GM12875 (cell line): ENCODE data around the gene ATAD1.
"Not testable (repeated sequence)": the region's sequence is repeated elsewhere in the genome, so short reads cannot be mapped to it uniquely, and the experiment has no call there.

Experiments
- H3K4me3 ChIP-seq: one replicate; pipeline ENCODE4 v1.5.1; 2011; ENCODE audit warnings: low read depth, low read length, control low read depth
- CTCF ChIP-seq: IDR thresholded peaks from 2 replicates; pipeline ENCODE4 v1.5.1; 2011; ENCODE audit warnings: low read depth, mild to moderate bottlenecking, control low read depth, inconsistent platforms, low read length, moderate library complexity, borderline replicate concordance; ENCODE audit not compliant: insufficient read depth

The ATAD1 gene

GRCh38 chr10:87751274-87751673, 66.8 kb downstream of the ATAD1 start:
- TF ChIP-seq CTCF, result no peak
- no peak overlapping the region for H3K4me3 ChIP-seq

- no peak overlapping the region for H3K4me3 ChIP-seq
- no peak for TF ChIP-seq CTCF
These were observed 67.2 kb downstream of the ATAD1 start for GRCh38 chr10:87750817-87751216.

GRCh38 chr10:87750001-87750671, 67.9 kb downstream of the ATAD1 start:
- H3K4me3 ChIP-seq, result no peak overlapping the region
- TF ChIP-seq CTCF, result no peak

GRCh38 chr10:87748244-87748643, 69.8 kb downstream of the ATAD1 start:
- H3K4me3 ChIP-seq, result not testable (repeated sequence)

- no peak overlapping the region for H3K4me3 ChIP-seq
- TF ChIP-seq CTCF, result no peak
These were observed 71.1 kb downstream of the ATAD1 start for GRCh38 chr10:87746911-87747310.

GRCh38 chr10:87744606-87745005, 73.4 kb downstream of the ATAD1 start:
- no peak for TF ChIP-seq CTCF

GRCh38 chr10:87742992-87743610, 74.9 kb downstream of the ATAD1 start:
- not testable (repeated sequence) for H3K4me3 ChIP-seq

More at GRCh38 chr10:87744606-87745005, 73.4 kb downstream of the ATAD1 start:
- no peak overlapping the region for H3K4me3 ChIP-seq

- TF ChIP-seq CTCF, result no peak
These were observed 77.8 kb downstream of the ATAD1 start for GRCh38 chr10:87740254-87740655.

More at GRCh38 chr10:87740254-87740655, 77.8 kb downstream of the ATAD1 start:
- H3K4me3 ChIP-seq, result no peak overlapping the region
